HG03469 (cell line): Measurements from ENCODE around the gene LIMS3.
"Not testable (repeated sequence)": the region's sequence is repeated elsewhere in the genome, so short reads cannot be mapped to it uniquely, and the experiment has no call there.

Experiments used
- ATAC-seq: cut with Tn5 transposase; IDR thresholded peaks from one replicate; pipeline ENCODE4 v1.9.1; 2021; ENCODE audit warnings: mild to moderate bottlenecking, moderate library complexity, moderate number of reproducible peaks; ENCODE audit not compliant: unreplicated experiment

Gene LIMS3

DNA sequence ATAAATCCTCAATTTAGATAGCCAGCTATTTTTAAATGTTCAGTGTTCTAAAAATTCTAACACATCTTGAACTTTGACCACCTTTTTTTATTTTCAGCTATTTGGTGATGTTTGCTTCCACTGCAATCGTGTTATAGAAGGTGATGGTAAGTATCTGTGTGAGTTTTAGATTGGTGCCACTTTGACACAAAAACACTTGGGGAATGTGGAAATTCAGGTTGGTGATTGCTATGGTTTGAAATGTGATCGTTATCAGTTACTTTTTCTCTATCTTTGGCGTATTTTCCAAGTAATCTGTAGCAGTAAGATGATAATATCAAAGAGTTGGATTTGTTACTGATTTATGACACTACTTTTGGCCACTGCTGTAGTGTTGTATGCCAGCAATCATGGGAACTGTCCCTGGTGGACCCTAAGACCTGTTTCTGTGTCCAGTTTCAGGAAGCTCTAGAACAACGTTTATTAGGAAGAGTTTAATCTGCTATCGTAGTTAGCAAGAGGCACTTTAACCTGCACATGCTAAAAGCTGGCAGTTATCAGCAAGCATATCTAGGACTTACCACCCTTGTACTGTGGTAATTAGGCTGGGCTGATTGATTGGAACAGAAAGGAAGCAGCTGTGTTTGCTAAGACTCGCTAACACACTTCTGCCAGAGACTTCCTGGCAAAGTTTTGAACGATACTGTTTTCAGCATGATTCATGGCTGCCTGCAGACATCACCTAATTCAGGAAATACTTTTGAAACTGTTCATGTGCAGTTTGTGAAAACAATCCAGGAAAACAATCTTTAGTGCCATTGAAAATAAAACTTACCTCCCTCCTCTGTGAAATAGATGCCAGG lies 23.3 kb downstream of the LIMS3 start:
- not testable (repeated sequence) for ATAC-seq

DNA sequence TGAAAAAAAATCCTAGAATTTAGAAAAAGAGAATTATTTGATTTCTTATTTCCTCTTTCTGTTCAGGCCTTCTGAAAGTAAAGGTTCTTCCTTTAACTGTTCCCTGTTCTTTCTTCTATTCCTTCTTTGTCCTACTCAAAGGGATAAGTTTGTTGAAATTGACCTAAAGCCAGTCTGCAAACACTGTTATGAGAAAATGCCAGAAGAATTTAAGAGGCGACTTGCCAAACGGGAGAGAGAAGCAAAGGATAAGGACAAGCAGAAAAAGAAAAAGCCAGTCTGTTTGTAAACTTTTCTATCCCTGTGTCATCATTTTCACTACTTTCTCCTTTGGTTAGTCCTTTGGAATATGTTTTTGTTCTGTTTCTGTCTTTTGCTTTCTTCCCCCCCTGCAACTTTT lies 26.0 kb downstream of the LIMS3 start:
- ATAC-seq, result not testable (repeated sequence)

DNA sequence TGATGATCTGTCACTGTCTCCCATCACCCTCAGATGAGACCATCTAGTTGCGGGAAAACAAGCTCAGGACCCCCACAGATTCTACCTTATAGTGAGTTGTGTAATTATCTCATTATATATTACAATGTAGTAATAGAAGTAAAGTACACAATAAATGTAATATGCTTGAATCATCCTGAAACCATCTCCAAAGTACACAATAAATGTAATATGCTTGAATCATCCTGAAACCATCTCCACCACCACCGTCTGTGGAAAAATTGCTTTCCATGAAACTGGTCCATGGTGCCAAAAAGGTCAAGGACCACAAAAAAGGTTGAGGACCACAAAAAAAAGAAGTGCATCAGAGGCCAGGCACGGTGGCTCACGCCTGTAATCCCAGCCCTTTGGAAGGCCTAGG lies 29.3 kb downstream of the LIMS3 start:
- ATAC-seq, result not testable (repeated sequence)

DNA sequence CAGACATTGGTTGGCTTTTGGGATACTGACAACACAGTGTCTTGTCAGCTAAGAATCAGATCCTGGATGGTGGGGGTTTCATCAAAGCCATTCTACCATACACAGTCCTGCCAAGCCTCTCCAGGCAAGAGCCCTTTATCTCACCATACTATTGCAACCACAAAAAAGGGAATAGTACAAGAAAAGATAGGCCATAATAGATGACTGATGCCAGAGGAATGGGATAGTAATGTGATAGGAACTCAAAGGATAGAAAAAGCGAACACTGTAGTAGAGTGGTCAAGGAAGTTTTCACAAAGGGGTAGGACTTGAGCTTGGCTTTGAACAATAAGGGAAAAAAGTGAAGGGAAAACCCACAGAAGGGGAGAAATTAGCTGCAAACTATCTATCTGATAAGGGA lies 30.7 kb downstream of the LIMS3 start:
- ATAC-seq, result not testable (repeated sequence)

DNA sequence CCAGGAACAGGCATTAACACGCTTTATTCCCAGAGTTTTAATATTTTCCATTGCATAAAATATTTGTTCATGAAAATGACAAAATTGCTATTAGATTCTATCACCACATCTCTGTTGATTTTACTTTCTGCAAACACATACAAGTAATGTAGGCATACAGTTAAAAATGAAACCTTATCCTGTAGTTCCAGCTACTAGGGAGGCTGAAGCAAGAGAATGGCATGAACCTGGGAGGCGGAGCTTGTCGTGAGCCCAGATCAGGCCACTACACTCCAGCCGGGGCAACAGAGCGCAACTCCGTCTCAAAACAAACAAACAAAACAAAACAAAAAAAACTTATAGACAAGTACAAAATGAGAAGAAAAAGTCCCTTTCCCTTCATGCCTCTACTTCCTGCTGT lies 38.0 kb downstream of the LIMS3 start:
- ATAC-seq, result not testable (repeated sequence)

DNA sequence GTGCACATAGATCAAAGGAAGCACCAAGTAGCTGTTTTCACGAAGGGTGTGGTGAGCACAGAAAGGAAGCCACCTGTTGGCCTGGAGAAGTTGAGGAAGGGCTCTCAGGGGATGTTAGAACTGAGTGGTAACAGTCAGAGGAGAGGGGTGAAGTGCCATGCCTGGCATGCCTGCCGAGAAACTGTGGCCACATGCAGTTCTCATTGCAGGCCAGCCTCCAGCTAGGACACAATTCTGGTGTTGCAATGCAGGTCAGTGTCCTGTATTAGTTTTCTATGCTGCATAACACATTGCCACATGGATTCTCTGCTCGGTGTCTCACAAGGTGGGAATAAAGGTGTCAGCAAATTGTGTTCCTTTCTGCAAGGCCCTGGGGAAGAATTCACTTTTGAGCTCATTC lies 46.9 kb downstream of the LIMS3 start:
- ATAC-seq, result not testable (repeated sequence)

DNA sequence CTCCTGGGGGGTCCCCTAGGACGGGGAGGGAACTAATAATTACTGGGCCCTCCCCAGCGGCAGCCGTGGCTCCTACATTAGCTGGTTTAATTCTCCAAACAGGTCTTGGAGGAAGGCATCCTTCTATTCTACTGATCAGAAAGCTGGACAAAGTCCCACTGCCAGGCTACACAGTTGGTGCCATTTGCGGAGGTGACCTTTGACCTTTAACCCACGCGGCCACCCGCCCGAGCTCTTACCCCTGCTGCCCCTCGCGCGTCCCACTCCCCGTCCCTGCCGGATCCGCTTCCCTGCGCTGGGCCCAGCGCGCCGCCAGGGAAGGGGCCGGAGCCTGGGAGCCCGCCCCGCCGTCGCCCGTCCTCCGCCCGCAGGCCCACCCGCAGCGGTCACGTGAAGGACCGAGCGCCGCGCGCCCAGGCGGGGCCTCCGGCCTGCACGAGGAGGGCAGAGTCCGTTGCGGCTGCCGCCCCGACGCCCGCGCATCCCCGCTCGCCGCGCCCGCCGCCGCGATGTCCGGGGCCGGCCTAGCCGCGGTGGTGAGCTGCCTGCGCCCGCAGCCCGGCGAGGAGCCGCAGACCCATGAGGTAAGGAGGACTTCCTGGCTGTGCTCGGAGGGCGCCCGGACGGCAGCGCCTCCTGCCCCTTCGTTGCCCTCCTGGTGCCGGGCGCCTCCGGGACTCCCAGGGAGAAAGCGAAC lies 48.9 kb downstream of the LIMS3 start:
- ATAC-seq, result not testable (repeated sequence)

DNA sequence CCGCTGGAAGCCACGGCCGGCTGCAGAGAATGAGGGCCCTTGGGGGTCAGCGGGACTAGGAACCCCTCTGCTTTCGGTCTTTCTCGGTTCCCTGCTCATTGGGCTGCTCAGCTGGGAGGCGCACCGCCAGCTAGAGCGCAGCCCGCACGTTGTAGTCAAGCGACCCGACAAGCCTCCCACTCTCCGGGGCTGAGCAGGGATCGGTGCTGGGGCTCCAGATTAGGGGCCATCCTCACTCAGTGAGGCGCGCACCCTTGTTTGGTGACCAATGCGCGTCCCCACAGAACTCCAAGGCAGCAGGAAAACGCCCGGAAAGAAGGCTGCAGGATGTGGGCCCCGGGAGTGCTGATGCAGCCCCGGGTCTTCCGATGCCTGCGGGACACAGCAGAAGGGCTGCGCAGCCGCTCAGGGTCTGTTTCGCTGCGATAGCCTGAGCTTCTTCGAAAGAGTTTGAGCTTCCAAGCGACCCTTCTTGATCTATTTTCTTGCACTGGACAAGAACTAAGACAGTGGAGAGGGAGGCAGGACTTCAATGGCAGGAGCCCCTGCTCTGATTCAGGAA lies 49.6 kb downstream of the LIMS3 start:
- not testable (repeated sequence) for ATAC-seq

DNA sequence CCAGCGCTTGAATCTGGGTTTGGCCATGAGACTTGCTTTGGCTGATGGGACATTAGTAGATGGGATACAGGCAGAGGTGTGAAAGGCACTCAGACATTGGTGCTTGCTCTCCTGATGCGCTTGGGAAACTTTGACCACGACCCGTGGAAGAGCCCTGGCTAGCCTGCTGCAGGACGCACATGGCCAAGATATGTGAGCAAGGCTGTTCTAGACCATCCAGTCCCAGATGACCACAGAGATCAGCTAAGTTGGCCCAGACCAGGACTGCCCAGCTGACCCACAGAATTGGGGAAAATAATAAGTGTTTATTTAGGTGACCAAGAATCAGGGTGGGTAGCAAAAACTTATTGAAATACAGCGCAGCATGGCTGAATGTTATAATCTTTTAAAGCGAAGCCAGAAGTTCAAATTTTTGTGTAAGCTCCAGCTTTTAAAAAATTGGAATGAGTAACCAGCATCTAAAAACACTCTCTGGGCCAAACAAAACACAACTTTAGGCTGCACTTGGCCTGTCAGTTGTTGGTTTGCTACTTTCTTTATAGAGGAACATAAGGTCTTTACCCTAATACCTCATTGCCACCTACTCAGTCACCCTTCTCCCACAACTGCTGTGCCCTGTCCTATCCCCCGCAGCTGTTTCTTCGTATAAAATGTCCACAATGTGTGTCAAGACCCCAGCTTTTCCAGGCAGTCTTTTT lies 51.8 kb downstream of the LIMS3 start:
- not testable (repeated sequence) for ATAC-seq

DNA sequence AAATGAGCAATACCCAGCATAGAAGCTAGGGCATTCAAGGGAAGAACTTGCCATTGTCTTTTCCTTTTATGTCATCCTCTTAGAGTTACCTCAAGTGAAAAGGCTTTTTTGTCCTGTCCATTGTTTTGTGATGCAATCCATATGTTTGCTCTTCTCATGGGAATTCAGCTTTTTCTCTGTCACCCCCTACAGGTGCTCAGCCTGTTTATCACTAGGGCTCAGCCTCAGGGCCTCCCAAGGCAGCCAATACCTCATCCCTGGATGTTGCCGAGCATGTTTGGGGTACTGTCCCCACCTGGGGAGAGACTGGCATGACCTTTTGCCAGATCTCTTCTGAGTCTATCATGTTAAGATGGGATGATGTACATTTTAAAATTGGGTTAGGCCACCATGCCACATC lies 65.5 kb downstream of the LIMS3 start:
- not testable (repeated sequence) for ATAC-seq

DNA sequence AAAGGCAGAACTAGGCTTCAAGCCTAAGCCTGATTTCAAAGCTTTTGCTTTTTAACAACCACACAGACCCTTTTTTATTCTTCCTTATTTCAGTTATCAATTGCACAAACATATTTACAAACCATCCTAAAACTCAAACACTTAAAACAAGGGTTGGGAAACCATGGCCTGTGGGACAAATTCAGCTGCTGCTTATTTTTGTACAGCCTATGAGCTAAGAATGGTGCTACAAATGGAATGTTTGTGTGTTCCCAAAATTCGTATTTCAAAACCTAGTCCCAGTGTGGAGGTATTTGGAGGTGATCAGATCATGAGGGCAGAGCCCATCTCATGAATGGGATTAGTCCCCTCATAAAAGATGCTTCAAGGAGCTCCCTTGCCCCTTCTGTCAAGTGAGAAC lies 67.0 kb downstream of the LIMS3 start:
- not testable (repeated sequence) for ATAC-seq

DNA sequence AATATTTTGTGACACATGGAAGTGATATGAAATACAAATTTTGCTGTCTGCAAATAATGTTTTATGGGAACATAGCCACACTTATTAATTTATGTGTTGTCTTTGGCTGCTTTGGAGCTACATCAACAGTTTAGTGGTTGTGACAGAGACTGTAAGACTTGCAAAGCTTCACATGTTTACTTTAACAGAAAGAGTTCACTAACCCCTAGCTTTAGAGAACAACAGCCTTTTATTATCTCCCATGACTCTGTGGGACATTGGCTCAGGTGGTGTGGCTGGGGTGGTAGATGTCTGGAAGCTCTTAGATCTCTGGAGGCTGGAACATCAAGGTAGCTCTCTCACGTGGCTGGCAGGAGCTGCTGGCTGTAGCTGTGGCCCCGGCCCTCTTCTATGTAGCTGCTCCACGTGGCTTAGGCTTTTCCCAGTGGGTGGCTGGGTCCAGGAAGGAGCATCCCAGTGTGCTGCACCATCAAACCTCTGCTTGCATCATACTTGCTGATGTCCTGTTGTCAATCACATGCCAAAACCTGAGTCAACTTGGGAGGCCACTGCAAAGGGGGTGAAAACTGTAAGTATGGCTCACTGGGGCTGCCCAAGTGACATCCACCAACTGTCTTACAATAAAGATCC lies 67.7 kb downstream of the LIMS3 start:
- not testable (repeated sequence) for ATAC-seq

DNA sequence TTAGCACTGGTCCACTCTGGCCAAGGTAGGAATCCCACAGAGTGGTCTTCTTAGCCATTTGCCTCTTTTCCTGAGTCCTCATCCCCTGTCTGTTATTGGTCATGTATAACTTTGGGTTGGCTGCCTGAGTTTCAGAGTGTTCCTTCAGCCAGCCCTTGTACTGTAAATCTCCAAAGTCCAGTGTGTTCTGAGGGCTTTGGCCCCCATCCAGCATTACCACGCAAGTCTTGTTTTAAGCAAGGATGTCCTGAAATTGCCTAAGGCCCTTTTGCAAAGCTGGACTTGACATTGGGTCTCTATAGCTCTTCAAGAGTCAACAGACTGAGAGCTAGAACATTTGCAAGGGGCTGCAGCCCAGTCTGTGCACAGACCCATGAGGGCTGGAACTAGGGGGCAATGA lies 68.4 kb downstream of the LIMS3 start:
- ATAC-seq, result not testable (repeated sequence)

DNA sequence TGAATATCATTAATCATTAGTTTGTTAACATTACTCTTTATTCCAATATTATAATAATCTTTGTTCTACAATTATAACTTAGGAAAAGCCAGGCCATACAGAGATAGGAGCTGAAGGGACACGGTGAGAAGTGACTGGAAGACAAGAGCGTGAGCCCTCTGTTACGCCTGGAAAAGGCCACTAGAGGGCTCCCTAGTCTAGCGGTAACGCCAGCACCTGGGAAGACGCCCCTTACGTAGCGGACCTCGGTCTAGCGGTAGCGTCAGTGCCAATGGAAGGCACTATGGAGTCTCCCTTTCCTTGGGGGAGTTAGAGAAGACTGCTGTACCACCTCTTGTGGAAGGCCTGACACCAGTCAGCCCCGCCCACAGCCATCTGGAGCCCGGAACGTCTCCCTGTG lies 71.4 kb downstream of the LIMS3 start:
- ATAC-seq, result not testable (repeated sequence)

DNA sequence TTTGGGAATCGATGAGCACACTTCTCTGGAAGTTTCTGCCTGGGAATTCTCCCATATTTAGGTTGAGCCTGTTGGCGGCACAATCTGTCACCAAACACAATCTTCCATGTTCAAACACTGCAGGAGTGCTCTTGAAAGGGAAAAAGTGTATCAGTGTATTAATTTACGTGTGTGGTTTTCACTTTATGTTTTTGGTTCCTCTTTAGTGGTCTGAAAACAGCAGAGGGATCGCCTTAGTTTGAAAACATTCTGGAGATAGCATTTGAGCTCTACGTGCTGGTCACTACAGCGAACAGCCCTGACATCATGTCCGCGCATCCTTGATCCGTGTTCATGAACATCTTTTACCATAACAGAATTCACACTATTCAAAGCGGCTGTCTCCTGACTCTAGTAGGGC lies 73.2 kb downstream of the LIMS3 start:
- ATAC-seq, result not testable (repeated sequence)
